CD4-positive, alpha-beta T cell treated with Interleukin-2 at 100 ng/mL for 4 hours (primary cell): Measurements from ENCODE around the gene ANTXRL.
"Not testable (repeated sequence)": the region's sequence is repeated elsewhere in the genome, so short reads cannot be mapped to it uniquely, and the experiment has no call there.

Source experiments
- DNase-seq: peaks from one replicate; pipeline ENCODE4 v3.0.0-alpha.2; 2020; ENCODE audit warnings: low spot score

The ANTXRL gene

DNA sequence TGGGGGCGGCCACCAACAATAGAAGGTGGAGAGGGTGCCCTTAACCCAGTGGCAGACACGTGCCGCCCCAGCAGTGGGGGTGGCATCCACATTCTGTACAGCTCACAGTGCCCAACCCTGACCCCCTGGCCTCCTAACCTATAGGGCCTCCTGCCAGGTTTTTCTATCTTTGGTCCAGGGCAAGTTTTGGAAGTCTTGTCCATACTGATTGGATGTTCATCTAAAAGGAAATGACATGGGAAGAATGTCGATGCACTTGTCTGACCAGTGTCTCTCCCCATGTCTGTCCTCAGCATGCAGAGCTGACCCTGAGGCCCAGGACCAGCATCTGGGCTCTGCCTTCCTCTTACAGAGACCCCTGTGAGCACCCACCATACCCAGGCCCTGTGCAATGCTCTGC is 32.3 kb upstream of the ANTXRL start:
- no peak for DNase-seq

DNA sequence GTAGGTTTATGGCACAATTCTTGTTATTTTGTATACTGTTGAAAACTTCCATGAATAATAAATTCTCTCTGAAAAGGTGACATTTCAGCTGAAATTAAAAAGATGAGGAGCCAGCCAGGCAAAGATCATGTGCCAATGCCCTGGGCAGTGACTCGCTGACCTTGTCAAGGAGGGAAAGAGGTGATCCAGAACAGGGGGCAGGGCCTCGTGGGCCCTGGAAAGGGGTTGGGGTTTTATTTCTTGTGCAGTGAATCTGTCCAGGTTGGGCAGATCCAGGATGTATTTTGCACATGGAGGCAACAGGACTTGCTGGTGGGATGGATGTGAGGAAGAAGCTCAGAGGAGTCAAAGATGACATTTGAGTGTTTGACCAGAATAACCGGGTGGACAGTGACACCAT is 31.6 kb upstream of the ANTXRL start:
- DNase-seq, result not testable (repeated sequence)

DNA sequence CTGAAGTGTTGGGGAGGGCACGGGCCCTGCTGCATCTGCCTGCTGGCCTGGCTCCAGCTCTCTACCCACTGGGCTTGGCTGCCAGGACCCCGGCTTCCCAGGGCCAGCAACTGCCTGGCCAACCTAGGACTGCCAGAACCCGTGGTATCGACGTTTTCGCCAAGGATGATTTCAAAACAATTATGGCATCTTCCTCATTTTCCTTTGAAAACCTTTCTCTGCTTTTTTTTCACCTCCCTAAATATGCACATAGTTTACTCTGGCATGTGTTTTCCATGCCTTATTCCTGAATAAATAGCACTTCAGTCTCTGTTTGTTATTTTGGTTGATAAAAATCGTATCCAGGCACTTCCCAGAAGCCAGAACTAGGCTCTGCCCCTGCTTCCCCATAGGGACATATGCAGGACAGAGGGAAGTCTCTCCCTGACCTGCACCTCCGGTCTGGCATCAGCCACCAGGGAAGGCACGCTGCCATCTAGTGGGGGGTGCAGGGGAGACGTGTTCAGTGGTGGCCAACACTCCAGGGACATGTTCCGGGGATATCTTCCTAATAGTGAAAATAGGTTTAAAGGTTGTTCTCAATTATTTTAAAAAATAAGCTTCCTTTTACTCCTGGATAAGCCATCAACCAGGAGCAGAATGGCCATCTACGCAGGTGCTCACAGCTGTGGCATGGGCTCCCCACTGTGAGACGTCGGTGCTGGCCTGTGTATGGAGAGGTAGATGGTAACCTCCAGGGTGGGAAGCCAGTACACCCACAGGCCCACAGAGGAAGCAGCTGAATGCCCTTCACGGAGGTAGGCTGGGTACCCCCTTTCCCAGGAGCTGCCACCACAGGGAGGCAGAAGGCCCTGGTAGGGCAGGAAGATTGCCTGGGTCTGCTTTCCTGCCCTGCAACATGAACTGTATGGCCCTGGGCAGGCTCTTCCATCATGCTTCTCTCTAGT is 30.7 kb upstream of the ANTXRL start:
- DNase-seq, result peak; percentile 49

GRCh38 chr10:46257099-46257498 is 29.7 kb upstream of the ANTXRL start:
- DNase-seq, result no peak

- DNase-seq, result not testable (repeated sequence)
These were observed 23.8 kb upstream of the ANTXRL start for GRCh38 chr10:46262906-46263560.

GRCh38 chr10:46263831-46264268 is 22.9 kb upstream of the ANTXRL start:
- no peak for DNase-seq

- DNase-seq, result no peak
These were observed 22.5 kb upstream of the ANTXRL start for GRCh38 chr10:46264336-46264735.

DNA sequence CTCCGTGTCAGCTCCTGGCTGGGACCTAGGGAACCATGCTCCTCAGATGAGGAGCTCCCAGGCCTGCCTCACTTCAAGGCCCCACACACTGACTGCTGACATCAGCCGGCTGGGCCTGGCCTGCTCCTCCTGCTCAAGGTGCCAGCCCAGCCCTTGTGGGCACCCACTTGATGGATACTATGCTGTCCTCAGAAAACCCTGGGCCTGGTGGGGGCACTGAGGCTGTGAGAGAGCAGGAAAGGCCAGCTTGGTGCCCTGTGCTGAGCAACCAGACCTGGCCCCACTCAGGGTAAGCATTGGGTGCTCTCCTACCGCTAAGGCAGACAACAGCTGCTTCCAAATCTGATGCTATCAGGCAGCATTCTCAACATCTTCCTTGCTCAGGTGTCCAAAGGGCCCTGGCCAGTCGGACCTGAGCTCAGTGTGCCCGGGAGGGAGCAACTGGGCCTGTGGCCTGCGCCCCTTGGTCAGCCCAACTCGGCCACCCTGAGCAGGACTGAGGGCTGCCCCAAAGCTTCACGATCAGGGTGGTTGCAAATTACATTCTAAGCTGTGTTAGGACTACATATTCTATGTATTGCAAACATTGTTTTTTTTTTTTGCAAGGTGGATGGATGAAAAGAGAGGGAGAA is 21.9 kb upstream of the ANTXRL start:
- DNase-seq, result no peak

GRCh38 chr10:46265566-46266305 is 21.1 kb upstream of the ANTXRL start:
- not testable (repeated sequence) for DNase-seq

DNA sequence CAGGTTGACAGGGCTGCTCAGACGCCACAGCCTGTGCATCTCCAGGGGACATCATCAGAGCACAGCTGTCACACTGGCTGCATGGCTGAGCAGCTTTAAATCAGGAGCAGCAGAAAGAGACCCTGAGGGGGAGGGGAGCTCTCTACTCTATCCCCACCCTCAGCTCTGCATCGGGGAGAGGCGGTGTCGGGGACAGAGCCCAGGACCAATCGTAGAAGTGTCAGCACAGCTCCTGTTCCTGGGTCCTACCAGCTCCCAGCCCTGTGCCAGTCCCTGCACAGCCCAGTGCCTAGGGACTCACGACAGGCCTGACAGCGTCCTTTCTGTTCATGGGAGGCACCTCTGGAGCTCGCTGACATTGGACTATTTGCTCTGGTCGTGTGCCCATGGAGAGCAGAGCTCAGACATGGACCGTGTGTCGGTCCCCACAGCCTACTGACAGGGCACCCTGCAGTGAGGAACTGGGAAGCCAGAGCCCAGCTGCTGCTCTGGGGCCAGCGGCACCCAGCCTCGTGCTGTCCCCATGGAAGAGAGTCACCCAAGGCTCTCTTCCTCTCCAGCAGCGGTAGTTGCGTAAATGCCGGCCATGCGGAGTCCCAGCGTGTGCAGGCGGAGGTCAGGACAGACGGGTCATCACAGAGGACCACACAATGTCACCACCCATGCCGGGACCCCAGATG is 20.4 kb upstream of the ANTXRL start:
- DNase-seq, result no peak

DNA sequence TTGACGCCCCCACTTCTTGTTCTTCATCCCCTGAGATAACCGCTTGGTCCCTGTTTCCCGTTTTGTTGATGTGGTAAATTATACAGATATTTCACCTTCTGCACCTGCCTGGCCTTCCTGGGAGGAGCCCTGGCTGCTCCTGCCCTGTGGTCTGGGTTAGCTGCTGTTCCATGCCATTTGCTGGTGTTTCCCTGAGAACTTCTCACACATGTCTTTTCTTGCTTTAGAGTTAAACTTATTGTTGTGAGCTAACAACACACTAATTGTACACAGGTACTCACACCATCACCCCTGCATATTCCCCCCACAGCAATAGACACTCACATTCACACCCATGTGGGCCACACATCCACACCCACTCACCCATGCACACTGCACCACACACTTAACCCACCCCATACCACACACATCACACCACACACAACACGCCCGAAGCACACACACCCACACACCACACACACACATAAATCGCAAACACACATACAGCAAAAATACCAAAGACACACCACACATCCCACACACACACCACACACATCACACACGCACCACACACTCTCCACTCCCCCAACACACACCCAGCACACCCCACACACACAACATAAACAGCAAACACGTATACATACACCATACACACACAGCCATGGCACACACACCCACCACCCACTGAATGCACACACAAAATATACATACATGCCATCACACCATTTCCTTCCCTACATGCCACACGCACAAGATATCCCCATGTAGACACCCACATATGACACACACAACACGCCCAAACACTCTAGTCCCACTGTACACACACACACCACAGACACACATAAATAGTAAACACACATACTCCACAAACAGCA is 19.4 kb upstream of the ANTXRL start:
- DNase-seq, result no peak

DNA sequence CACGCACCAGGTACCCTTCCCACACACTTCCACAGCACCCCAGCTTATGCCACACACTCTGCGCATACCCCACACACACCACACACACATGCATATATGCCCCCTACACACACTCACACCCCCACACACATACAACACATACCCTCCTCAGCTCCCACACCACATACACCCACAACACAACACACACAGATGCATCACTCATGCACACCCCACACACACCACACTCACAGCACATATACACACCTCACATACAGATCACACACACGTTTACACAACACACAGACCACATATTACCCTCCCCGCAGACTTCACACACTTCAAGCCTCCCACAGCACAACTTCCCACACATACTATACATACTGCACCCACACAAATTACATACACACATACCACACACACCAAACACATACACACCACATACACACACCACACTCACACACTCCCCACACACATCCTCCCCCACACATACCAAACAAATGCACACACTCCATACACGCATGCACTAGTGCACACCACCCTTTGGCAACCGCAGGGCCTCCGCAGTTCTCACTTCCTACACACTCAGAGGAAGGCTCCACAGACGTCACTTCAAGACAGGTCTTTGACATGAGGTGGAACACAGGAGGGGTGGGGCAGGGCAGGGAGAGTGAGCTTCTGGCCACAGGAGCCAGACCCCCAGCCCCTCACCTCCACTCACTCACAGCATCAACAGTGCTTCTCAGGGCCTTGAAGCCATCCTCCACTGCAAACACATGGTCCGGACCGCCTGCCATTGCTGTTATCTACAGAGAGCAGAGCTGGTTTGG is 18.5 kb upstream of the ANTXRL start:
- DNase-seq, result peak; percentile 54

GRCh38 chr10:46269554-46270053 is 17.2 kb upstream of the ANTXRL start:
- peak; percentile 53 for DNase-seq

GRCh38 chr10:46270086-46270811 is 16.5 kb upstream of the ANTXRL start:
- DNase-seq, result no peak

- not testable (repeated sequence) for DNase-seq
These were observed 15.8 kb upstream of the ANTXRL start for GRCh38 chr10:46270963-46271530.

DNA sequence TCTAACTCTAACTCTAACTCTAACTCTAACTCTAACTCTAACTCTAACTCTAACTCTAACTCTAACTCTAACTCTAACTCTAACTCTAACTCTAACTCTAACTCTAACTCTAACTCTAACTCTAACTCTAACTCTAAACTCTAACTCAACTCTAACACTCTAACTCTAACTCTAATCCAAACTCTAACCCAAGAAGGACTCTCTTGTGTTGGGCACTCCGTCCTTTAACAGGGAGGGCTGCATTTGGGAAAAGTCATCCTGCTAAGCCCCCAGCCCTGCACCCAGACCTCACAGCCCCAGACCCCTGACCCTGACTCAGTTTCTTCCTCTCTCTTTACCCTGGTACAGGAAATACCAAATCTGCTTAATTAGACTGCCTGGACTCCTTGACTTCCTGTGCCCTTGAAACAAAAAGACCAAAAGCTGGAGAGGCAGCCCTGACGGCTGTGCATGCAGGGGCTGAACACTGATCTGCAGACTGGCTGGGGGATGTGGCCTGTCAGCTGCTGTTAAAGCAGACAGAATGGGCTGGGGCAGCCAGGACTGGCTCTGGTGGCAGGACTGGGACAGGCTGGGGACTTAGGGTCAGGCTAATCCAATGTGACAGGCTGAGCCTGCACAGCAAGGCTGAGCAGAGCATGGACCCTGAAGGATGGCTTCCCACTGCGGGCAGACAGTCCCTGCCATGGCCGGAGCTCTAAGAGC is 14.8 kb upstream of the ANTXRL start:
- DNase-seq, result not testable (repeated sequence)

- no peak for DNase-seq
These were observed 13.9 kb upstream of the ANTXRL start for GRCh38 chr10:46272863-46273415.
